Muscle layer of duodenum (tissue), 2 donors: ENCODE results near the gene SLN.

Experiments
- H3K27ac ChIP-seq: one replicate; pipeline ENCODE4 v1.7.0; 2013; ENCODE audit warnings: mild to moderate bottlenecking, low read length
- H3K27me3 ChIP-seq: one replicate; pipeline ENCODE4 v1.7.0; 2013; ENCODE audit warnings: low read depth, mild to moderate bottlenecking, control low read depth, low read length
- H3K36me3 ChIP-seq, 2 donors: one replicate each; pipeline ENCODE4 v1.7.0; 2013; ENCODE audit warnings: low read length in 2 of 2, control low read depth in 1 of 2, mild to moderate bottlenecking in 1 of 2; ENCODE audit not compliant: insufficient read depth in 2 of 2, control insufficient read depth in 1 of 2
- H3K4me1 ChIP-seq, 2 donors: one replicate each; pipeline ENCODE4 v1.7.0; 2013; ENCODE audit warnings: low read length in 2 of 2, mild to moderate bottlenecking in 2 of 2, control low read depth in 1 of 2, moderate library complexity in 1 of 2; ENCODE audit not compliant: insufficient read depth in 2 of 2, control insufficient read depth in 1 of 2
- H3K4me3 ChIP-seq, 2 donors: one replicate each; pipeline ENCODE4 v1.7.0; 2013; ENCODE audit warnings: low read length in 2 of 2, low read depth in 1 of 2, mild to moderate bottlenecking in 1 of 2
- H3K9me3 ChIP-seq, 2 donors: one replicate each; pipeline ENCODE4 v1.7.0; 2013; ENCODE audit warnings: low read length in 2 of 2, control low read depth in 1 of 2, mild to moderate bottlenecking in 1 of 2; ENCODE audit not compliant: control insufficient read depth in 1 of 2
- donor health status: healthy.

SLN gene

GRCh38 chr11:107699371-107700285 lies 12.2 kb downstream of the SLN start:
- H3K4me3 ChIP-seq: no peak overlapping the region
- H3K9me3 ChIP-seq: no peaks in the 10 kb centered on the region
- H3K27me3 ChIP-seq: no peaks in the 10 kb centered on the region
- no peaks in the 10 kb centered on the region for H3K36me3 ChIP-seq
- no peaks in the 10 kb centered on the region for H3K4me1 ChIP-seq
- no peak overlapping the region for H3K27ac ChIP-seq

DNA sequence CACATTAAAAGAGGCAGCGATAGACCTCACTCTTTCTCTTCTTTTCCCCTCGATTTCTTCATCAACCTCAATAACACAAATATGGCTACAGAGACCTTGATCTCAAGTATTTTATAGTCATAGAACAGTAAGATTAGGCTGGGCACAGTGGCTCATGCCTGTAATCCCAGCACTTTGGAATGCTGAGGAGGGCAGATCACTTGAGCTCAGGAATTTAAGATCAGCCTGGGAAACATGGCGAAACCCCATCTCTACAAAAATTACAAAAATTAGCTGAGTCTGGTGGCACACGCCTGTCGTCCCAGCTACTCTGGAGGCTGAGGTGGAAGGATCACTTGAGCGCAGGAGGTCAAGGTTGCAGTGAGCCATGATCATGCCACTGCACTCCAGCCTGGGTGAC lies 14.6 kb downstream of the SLN start:
- Histone ChIP-seq H3K36me3 (no peaks in the 10 kb centered on the region), H3K9me3 (no peaks in the 10 kb centered on the region), H3K4me3 (no peak overlapping the region), H3K27ac (no peak overlapping the region), H3K27me3 (no peaks in the 10 kb centered on the region), H3K4me1 (no peaks in the 10 kb centered on the region)

GRCh38 chr11:107696140-107696539 lies 15.7 kb downstream of the SLN start:
- H3K4me3 ChIP-seq: no peak overlapping the region
- H3K27me3 ChIP-seq: no peaks in the 10 kb centered on the region
- no peaks in the 10 kb centered on the region for H3K36me3 ChIP-seq
- no peaks in the 10 kb centered on the region for H3K9me3 ChIP-seq
- no peak overlapping the region for H3K27ac ChIP-seq
- no peaks in the 10 kb centered on the region for H3K4me1 ChIP-seq

DNA sequence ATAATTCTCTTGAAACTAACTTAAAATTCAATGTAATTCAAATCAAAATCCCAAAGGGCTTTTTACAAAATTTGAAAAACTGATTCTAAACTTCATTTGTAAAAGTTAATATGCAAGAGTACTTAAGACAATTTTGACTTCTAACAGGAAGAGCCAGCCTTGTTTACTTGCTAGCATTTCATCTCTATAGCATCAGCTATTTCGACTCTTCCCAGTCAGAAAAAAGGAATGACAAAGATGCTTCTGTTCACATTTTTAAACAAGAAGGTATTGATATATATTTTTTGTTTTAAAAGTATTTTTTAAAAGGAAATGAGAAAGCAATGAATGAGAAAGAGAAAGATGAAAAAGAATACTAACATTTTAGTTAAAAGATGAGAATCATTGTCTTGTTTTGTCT lies 16.4 kb downstream of the SLN start:
- H3K4me3 ChIP-seq: no peak overlapping the region
- H3K36me3 ChIP-seq: no peaks in the 10 kb centered on the region
- no peaks in the 10 kb centered on the region for H3K9me3 ChIP-seq
- H3K27ac ChIP-seq: no peak overlapping the region
- H3K27me3 ChIP-seq: no peaks in the 10 kb centered on the region
- H3K4me1 ChIP-seq: no peaks in the 10 kb centered on the region

- Histone ChIP-seq H3K27me3 (no peaks in the 10 kb centered on the region), H3K27ac (no peak overlapping the region), H3K9me3 (no peaks in the 10 kb centered on the region)
These were observed 20.7 kb downstream of the SLN start for GRCh38 chr11:107691000-107691750.

GRCh38 chr11:107689317-107690202 lies 22.3 kb downstream of the SLN start:
- H3K4me1 ChIP-seq: no peaks in the 10 kb centered on the region
- H3K4me3 ChIP-seq: no peak overlapping the region
- no peaks in the 10 kb centered on the region for H3K9me3 ChIP-seq
- no peaks in the 10 kb centered on the region for H3K36me3 ChIP-seq
- H3K27ac ChIP-seq: no peak overlapping the region
- H3K27me3 ChIP-seq: no peaks in the 10 kb centered on the region

More at GRCh38 chr11:107691000-107691750, 20.7 kb downstream of the SLN start:
- Histone ChIP-seq H3K4me3 (no peak overlapping the region), H3K36me3 (no peaks in the 10 kb centered on the region), H3K4me1 (no peaks in the 10 kb centered on the region)

- Histone ChIP-seq H3K4me1 (no peaks in the 10 kb centered on the region), H3K9me3 (no peaks in the 10 kb centered on the region), H3K4me3 (no peak overlapping the region), H3K36me3 (no peaks in the 10 kb centered on the region), H3K27ac (no peak overlapping the region), H3K27me3 (no peaks in the 10 kb centered on the region)
These were observed 23.4 kb downstream of the SLN start for GRCh38 chr11:107688322-107688918.

GRCh38 chr11:107683807-107684206 lies 28.0 kb downstream of the SLN start:
- H3K27me3 ChIP-seq: no peaks in the 10 kb centered on the region
- no peaks in the 10 kb centered on the region for H3K4me1 ChIP-seq
- H3K4me3 ChIP-seq: no peak overlapping the region
- no peaks in the 10 kb centered on the region for H3K9me3 ChIP-seq
- H3K36me3 ChIP-seq: no peaks in the 10 kb centered on the region
- H3K27ac ChIP-seq: no peak overlapping the region

DNA sequence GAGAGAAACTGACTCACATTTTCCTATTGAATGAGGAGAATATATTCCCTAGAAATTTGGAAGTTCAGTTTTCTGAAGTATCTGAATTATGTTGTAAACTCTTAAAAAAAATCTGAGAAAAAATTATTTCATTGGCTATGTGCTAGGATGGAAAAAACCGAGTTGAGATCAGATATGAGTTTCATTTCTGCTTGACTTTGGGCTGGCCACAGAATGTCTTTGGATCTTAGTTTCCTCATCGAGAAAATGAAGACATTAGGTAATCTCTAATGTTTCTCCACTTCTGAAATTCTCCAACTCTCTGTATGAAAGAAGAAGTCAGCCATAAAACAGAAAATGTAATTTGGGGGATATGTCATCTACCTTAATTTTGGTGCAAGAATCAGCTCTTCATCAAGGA lies 28.8 kb downstream of the SLN start:
- H3K27me3 ChIP-seq: no peaks in the 10 kb centered on the region
- H3K9me3 ChIP-seq: no peaks in the 10 kb centered on the region
- H3K27ac ChIP-seq: no peak overlapping the region
- H3K36me3 ChIP-seq: no peaks in the 10 kb centered on the region
- H3K4me1 ChIP-seq: no peaks in the 10 kb centered on the region
- H3K4me3 ChIP-seq: no peak overlapping the region

GRCh38 chr11:107682572-107682971 lies 29.3 kb downstream of the SLN start:
- no peaks in the 10 kb centered on the region for H3K36me3 ChIP-seq

More at GRCh38 chr11:107682572-107682971, 29.3 kb downstream of the SLN start:
- H3K27me3 ChIP-seq: no peaks in the 10 kb centered on the region
- H3K4me3 ChIP-seq: no peak overlapping the region
- H3K4me1 ChIP-seq: no peaks in the 10 kb centered on the region
- H3K27ac ChIP-seq: no peak overlapping the region
- H3K9me3 ChIP-seq: no peaks in the 10 kb centered on the region
